ENCODE data around the gene TDRD3.

The TDRD3 gene

GRCh38 chr13:60463787-60464186, 66.8 kb downstream of the TDRD3 start:
- no peak for DNase-seq

GRCh38 chr13:60467098-60467497, 70.1 kb downstream of the TDRD3 start:
- no peak for DNase-seq

DNA sequence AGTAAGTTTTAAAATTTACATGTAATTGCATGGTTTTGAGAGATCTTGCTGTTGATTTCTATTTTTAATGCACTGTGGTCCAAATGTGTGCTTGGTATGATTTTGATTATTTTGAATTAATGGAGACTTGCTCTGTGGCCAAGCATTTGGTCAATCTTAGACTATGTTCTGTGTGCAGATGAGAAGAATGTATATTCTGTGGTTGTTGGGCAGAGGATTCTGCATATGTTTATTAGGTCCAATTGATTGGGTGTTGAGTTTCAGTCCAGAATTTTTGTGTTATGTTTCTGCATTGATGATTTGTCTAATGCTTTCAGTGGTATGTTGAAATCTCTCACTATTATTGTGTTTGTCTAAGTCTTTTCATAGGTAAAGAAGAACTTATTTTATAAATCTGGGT, 82.3 kb downstream of the TDRD3 start:
- no peak for DNase-seq

- no peak for DNase-seq
Measured at GRCh38 chr13:60482012-60482411, 85.0 kb downstream of the TDRD3 start.

DNA sequence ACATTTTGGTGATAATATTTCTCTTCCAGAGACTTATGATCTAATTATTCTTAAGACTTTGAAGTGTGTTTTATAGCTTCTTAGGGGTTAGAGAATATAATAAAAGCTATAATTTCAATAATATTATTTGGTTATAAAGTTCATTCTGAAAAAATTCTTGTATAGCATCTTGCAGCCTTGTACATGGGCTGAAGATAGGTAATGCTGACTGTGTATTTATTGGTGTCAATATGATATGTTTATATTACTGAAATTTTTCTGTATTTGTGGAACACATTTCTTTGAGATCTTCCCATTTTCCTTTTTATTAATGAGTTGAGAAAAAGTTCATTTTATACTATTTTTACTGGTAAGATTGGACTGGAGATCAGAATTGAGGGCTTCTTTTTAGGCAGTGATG, 87.8 kb downstream of the TDRD3 start:
- no peak for DNase-seq

- DNase-seq, result no peak
Measured at GRCh38 chr13:60491531-60491930, 94.5 kb downstream of the TDRD3 start.

DNA sequence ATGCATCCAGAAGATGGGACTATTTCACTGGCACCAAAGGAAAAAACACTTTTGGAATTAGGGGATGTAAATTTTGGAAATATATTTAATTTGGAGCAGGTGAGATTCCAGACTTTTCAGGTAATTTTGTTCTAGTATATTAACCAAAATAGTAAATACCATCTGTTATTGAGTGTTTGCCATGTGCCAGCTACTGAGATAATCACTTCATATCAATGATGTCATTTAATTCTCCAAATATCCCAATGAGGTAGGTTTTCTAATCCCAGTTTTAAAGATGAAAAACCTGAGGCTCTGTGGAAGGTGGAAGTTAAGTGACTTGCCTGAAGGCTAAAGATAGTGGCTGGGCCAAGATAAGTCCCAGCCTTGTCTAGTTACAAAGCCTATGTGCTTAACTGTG, 95.2 kb downstream of the TDRD3 start:
- no peak for DNase-seq

- DNase-seq, result no peak
Measured at GRCh38 chr13:60494296-60494695, 97.3 kb downstream of the TDRD3 start.

GRCh38 chr13:60501236-60501635, 104.2 kb downstream of the TDRD3 start:
- no peak for DNase-seq

DNA sequence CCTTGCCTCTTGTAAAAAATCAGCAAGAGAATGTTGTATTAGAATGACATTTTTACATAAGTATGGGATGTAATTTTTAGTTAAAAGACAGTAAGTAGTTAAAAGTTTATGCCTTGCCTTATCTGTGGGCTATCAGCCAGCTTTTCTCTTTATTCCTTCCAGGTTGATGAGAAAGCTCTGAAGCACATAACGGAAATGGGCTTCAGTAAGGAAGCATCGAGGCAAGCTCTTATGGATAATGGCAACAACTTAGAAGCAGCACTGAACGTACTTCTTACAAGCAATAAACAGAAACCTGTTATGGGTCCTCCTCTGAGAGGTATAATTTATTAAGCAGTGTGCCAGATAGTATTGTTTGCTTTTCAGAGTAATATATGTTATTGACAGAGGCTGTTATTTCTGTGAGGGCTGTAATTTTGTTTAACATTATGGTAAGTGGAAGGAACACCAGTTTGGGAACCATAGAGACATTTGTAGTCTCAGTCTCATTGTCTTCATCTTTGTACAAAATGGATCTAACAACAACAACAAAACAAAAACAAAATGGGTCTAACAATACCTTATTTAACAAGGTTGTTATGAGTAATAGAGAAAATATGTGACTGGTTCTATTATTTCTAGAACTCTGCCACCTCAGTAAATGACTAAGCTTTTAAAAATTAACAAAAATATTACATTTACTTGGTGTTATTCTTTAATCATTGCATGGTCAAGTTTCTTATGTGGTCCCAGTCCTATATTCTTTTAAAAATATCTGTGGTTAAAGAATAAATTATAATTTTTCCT, 112.8 kb downstream of the TDRD3 start:
- DNase-seq, result no peak

GRCh38 chr13:60511637-60512036, 114.6 kb downstream of the TDRD3 start:
- no peak for DNase-seq

DNA sequence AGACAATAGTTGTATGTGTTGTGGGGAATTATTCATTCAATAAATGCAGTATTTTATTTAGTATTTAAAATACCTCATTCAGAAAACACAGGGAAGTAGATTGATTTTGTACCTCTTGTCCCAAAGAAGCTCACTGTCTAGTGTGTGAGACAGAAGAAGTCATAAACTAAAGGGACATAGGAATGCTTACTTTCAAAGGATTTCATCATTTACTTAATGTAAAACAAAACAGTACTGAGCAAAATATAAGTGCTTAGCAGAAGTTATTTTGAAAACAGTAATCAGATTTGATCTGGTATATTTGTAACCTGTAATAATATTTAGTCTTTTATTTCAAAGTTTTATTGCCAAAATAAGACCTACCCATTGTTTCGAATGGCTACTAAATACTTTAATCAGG, 117.9 kb downstream of the TDRD3 start:
- DNase-seq, result no peak

DNA sequence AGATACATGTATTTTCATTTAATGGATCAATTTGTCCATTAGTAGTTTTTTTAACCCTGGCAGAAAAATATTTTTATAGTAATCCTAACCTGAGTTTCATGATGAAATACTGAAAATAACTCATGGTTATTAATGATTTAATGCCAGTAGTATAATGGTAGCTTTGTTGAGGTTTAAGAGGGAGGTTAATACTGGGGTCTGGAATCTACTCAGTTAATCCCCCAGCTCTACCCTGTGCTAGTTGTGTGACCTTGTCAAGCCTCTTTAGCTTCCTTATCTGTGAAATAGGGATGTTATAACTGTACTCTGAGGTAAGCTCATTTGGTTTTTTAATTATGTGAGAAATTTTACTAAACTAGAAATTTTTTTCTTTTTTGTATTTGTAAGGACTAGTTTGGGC, 122.5 kb downstream of the TDRD3 start:
- no peak for DNase-seq

DNA sequence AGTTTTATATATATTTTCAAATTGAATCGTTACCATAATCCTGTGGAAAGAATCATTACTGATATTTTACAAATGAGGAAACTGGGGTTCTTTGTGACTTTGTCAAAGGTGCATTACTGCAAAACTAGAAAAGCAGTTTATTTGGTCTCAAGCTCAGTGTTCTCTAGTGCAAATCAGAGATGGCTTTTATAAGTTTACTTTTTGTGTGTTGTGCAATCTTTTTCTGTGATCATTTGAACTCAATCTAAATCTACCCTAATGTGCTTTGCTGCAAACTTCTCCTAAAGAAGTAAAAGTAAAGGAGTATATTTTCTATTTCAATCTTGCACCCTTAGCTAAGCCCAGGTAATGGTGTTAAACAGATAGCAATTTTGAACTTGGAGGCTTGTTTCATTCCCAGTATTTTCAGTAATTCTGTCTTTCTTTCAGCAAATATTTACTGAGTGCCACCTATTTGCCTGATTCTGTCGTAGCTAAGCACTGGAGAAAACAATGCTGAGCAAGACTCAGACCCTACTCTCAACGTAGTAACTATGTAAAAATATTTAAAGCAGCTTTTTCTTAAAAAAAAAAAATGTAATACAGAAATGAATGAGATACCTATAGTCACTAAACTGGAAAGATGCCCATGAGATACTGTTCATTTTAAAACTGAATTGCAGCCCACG, 124.0 kb downstream of the TDRD3 start:
- DNase-seq, result no peak

GRCh38 chr13:60538566-60538965, 141.5 kb downstream of the TDRD3 start:
- no peak for DNase-seq

DNA sequence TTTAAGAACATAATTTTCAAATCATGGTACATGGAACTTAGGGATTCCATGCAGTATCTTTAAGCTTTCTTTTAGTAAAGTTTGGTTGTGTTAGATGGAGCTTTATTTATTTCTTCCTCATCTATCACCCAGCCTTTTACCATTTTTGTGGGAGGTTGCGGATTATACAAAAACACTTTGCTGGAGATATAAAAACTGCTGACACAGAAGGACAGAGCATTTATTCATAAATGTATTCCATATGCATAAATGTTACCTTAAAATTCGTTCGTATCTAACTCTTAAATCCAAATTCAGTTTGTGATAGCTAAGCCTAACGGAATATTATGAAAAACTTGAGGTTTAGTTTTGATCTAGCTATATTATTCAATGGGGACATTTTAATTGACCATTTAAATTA, 143.3 kb downstream of the TDRD3 start:
- DNase-seq, result no peak

- DNase-seq, result no peak
Measured at GRCh38 chr13:60562096-60562780, 165.2 kb downstream of the TDRD3 start.

DNA sequence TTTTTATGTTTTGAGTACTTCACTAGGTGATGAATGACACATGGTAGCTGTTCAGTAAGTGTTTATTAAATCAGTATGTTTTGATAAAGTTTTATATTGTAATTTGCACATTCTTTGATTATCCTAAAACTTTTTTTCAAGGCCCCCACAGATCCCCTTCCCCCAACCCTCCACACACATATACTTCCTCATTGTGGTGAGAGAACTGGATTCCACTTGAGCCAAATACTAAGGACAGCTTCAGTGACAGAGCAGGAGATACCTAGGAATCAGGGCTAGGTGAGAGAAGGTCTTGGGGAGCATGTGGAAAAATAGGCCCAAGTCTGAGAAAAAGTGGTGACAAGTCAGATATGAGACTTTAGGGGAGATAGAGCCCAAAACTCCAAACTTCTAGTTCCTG, 174.6 kb downstream of the TDRD3 start:
- no peak for DNase-seq

- no peak for DNase-seq
Measured at GRCh38 chr13:60572003-60572798, 175.2 kb downstream of the TDRD3 start.

DNA sequence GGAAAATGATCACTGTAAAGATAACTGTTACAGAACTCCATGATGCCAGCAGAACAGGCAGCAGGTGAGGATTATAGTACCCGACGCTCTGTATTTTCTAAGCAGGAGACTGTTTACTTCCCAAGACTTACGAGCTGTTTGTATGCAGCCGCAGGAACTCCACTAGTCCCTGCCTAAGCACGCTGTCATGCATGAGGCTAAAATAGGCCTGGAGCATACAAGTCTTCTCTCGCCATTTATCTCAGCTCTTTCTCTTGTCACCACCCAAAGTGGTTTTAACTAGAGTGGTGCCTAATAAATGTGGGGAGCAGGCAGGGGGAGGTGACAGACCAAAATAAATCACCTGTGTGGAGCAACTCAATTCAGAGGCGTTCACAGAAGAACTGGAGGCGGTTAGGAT, 175.8 kb downstream of the TDRD3 start:
- DNase-seq, result no peak

DNA sequence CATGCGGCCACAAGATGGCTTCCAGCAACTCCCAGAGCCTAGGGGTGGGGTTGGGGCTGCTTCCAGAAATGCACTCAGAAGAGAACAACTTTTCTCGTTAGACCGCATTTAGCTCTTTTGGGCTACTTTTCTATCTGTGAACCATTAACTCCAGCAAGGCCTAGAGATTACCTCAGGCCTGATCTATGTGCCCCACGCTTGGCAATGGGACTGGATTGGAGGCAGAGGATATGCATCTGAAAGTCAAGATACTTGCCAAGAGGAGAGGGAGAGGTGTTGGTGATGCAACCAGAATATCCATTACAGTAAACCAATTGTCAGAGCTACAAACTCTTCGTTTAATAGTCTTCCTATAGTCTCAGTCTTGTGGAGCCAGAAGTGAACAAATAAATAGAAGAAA, 177.7 kb downstream of the TDRD3 start:
- no peak for DNase-seq

DNA sequence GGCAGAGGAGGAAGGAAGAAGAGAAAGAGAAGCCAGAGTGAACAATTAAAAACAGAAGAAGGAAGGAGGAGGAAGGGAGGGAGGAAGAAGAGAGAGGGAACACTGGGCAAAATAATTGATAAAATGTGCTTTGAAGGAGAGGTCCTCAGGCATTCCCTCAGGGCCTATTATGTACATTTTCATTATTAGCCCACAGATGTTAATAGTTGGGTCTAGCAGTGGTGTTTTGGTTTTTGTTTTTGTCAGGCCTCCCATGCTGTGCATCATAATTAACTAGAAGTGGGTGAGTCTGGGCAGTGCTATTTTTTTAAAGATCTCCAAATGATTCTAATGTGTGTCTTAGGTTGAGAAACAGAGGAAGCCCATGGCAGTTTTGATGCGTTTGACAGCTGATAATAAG, 178.1 kb downstream of the TDRD3 start:
- no peak for DNase-seq

GRCh38 chr13:60577761-60578160, 180.7 kb downstream of the TDRD3 start:
- no peak for DNase-seq
